Ovary (tissue), 3 donors: ENCODE data around the gene LMTK2.

Experiments
- EP300 ChIP-seq: sonication (generic); formaldehyde crosslinking; IDR thresholded peaks from one replicate; pipeline ENCODE4 v1.6.1; 2017; ENCODE audit warnings: antibody characterized with exemption
- POLR2A ChIP-seq: fragments of 450-650 bp; IDR thresholded peaks from one replicate; pipeline ENCODE4 v1.6.1; 2017; ENCODE audit warnings: antibody characterized with exemption, mild to moderate bottlenecking, moderate library complexity
- TF ChIP-seq, protein P1 (sequence below), 3 donors: fragments of 450-650 bp in 2 of 3; fragments of 200-600 bp in 1 of 3; IDR thresholded peaks; one replicate each; pipeline versions ENCODE4 v1.5.1 to v1.8.0; 2016 to 2022; ENCODE audit warnings: antibody characterized with exemption in 3 of 3, mild to moderate bottlenecking in 1 of 3
- donor health status: DM: no; HTN: no; CAD: no.

DNA sequence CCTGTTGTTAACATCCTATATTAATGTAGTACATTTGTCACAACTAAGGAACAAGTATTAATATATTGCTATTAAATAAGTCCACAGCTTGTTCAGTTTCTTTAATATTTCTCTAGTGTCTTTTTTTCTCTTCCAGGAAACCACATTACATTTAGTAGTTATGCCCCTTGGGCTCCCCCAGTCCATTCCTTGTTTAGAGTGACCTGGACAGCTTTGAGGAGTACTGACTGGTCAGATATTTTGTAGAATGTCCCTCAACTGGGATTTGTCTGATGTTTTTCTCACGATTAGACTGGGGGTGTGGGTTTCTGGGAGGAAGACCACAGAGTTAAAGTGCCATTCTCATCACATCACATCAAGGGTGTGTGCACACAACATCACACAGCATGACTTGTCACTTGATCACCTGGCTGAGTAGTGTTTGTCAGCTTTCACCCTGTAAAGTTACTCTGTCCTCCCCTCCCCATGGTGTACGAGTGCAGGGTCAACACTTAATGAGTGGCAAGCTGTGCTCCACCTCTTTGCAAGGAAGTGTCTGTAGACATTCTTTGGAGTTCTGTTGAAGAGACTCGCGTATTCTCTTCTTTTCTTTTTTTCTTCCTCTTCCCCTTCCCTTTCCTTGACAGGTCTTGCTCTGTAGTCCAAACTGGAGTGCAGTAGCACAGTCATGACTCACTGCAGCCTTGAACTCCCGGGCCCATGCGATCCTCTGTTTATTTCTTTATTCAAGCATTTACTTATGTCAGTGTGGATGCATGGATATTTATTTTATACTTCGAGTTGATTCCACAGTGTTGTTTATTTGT, 10.2 kb downstream of the LMTK2 start:
- TF ChIP-seq, protein P1, sequence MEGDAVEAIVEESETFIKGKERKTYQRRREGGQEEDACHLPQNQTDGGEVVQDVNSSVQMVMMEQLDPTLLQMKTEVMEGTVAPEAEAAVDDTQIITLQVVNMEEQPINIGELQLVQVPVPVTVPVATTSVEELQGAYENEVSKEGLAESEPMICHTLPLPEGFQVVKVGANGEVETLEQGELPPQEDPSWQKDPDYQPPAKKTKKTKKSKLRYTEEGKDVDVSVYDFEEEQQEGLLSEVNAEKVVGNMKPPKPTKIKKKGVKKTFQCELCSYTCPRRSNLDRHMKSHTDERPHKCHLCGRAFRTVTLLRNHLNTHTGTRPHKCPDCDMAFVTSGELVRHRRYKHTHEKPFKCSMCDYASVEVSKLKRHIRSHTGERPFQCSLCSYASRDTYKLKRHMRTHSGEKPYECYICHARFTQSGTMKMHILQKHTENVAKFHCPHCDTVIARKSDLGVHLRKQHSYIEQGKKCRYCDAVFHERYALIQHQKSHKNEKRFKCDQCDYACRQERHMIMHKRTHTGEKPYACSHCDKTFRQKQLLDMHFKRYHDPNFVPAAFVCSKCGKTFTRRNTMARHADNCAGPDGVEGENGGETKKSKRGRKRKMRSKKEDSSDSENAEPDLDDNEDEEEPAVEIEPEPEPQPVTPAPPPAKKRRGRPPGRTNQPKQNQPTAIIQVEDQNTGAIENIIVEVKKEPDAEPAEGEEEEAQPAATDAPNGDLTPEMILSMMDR (IDR thresholded peaks at IDR 0.05) = no peak
- TF ChIP-seq EP300 (no peak), POLR2A (no peak)
